Mammary epithelial cell (primary cell): Measurements from ENCODE around the gene IER3.

Experiments
- EZH2 ChIP-seq: IDR thresholded peaks from 2 replicates; pipeline ENCODE4 v1.6.1; 2012; ENCODE audit warnings: low read length, inconsistent platforms, borderline replicate concordance
- TF ChIP-seq, protein P1 (sequence below), 2 donors: IDR thresholded peaks in 1 of 2; conservative IDR thresholded peaks in 1 of 2; 2 replicates each; pipeline ENCODE4 v1.5.1; 2011 to 2012; ENCODE audit warnings: inconsistent platforms in 2 of 2, low read length in 2 of 2, mild to moderate bottlenecking in 2 of 2, control low read depth in 1 of 2, low read depth in 1 of 2; ENCODE audit not compliant: insufficient read depth in 1 of 2; ENCODE audit errors: extremely low read depth in 1 of 2

DNA sequence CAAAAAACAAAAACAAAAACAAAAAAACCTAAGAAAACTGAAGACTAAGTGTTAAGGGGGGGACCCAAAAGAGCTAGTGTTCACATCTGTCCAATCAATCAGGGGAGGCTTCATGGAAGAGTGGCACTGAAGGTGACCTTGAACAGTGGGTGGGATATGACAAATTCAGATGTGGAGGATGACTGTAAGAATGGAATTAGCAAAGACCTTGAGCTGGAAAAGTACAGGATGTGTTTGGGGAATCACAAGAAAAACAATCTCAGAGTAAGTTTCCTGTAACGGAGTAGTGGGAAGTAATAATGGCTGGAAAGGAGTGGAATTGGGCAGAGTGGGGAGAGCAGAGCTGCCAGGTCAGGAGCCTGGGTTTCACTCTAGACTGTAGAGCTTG, 2.9 kb upstream of the IER3 start:
- TF ChIP-seq, protein P1, sequence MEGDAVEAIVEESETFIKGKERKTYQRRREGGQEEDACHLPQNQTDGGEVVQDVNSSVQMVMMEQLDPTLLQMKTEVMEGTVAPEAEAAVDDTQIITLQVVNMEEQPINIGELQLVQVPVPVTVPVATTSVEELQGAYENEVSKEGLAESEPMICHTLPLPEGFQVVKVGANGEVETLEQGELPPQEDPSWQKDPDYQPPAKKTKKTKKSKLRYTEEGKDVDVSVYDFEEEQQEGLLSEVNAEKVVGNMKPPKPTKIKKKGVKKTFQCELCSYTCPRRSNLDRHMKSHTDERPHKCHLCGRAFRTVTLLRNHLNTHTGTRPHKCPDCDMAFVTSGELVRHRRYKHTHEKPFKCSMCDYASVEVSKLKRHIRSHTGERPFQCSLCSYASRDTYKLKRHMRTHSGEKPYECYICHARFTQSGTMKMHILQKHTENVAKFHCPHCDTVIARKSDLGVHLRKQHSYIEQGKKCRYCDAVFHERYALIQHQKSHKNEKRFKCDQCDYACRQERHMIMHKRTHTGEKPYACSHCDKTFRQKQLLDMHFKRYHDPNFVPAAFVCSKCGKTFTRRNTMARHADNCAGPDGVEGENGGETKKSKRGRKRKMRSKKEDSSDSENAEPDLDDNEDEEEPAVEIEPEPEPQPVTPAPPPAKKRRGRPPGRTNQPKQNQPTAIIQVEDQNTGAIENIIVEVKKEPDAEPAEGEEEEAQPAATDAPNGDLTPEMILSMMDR (conservative IDR thresholded peaks at IDR 0.05 in 1 of 2, IDR thresholded peaks at IDR 0.05 in 1 of 2; ENCODE audit: extremely low read depth in 1 of 2, insufficient read depth in 1 of 2, low read depth in 1 of 2, low read length in 2 of 2), result no peak
- TF ChIP-seq EZH2, result no peak
